ENCODE results near the gene CCNG2.

DNA sequence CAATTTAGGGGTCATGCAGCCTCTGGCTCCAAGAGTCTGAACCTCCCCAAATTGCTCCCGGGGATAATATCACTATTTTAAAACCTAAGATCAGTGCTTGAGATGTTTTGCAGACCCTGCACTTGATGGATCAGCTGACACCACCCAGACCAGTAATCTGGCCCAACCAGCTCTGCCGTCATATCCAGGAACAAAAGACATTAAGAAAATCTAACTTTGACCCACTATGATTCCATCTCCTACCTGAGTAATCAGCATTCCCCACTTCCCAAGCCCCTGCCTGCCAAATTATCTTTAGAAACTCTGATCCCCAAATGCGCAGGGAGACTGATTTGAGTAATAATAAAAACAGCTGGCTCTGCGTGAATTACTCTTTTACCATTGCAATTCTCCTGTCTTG lies 34.4 kb upstream of the CCNG2 start:
- TF ChIP-seq, protein P1, sequence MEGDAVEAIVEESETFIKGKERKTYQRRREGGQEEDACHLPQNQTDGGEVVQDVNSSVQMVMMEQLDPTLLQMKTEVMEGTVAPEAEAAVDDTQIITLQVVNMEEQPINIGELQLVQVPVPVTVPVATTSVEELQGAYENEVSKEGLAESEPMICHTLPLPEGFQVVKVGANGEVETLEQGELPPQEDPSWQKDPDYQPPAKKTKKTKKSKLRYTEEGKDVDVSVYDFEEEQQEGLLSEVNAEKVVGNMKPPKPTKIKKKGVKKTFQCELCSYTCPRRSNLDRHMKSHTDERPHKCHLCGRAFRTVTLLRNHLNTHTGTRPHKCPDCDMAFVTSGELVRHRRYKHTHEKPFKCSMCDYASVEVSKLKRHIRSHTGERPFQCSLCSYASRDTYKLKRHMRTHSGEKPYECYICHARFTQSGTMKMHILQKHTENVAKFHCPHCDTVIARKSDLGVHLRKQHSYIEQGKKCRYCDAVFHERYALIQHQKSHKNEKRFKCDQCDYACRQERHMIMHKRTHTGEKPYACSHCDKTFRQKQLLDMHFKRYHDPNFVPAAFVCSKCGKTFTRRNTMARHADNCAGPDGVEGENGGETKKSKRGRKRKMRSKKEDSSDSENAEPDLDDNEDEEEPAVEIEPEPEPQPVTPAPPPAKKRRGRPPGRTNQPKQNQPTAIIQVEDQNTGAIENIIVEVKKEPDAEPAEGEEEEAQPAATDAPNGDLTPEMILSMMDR (IDR thresholded peaks at IDR 0.05 in 4 of 5, conservative IDR thresholded peaks at IDR 0.05 in 1 of 5): no peak
- no peak for TF ChIP-seq POLR2A (IDR thresholded peaks at IDR 0.05)

Data from gastrocnemius medialis (tissue), 4 donors.